Islet precursor cell (in vitro differentiated cells): ENCODE results near the gene AQP5.

Experiments
- DNase-seq: peaks from one replicate; pipeline ENCODE4 v3.0.0-alpha.2; 2018

Gene AQP5

DNA sequence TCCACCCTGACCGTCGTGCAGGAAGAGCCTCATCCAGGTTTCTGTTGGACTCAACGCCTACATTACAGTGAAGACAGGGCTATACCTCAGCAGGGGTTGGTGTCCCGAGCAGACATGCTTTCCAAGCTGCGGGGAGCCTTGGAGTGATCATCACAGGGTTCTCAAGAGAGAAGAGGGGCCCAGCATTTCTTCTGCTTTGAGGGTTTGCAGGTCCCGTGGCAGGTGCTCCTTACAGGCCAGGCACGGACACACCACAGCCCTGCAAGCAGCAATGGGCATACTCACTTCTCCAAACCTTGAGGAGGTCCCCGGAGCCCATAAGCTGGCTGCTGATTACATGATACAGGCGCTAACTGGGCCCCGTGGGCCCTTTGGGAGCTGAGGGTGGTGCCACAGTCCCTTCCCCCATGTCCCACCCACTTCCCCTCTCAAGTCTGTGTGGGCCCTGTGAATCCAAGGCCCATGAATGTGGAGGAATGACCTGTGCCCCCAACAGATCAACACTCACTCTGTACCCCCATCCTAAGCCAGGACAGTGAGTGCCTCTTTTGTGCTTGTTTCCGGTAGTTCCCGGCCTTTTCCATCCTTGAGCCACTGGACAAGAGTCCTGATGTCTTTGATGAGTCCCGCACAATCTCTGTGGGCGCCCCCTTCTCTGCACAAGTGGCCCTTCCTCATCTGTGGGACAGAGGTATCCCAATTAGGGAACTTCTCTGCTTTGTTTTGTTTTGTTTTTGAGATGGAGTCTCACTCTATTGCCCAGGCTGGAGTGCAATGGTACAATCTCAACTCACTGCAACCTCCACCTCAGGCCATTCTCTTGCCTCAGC lies 10.0 kb upstream of the AQP5 start:
- no peak for DNase-seq

DNA sequence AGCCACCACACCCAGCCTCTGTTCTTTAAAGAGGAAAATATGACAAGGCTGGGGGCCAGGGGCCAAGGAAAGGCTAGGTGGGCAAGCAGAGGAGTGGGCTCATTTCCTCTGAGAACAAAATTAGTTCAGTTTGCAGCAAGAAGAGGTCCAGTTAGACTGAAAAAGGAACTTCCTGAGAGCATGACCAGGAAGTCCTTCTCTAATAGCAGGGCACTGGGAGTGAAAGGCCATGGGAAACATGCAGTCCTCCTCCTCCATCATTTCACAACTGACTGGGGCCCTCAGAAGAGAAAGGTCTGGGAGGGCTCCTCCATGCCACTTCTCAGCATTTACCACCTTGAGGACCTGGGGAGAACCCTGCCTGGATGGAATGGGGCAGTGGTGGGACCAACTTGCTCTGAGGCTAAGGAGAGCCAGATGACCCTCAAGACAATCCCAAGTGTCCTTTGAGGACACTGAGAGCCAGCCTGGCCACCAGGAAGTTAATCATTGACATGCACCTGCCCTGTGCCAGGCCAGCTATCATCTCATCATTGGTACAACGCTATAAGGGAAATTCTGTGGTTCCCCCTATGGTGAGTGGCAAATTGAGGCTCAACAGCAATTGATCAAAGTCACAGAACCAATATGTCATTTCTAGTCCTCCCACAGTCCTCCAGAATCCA lies 9.1 kb upstream of the AQP5 start:
- no peak for DNase-seq

DNA sequence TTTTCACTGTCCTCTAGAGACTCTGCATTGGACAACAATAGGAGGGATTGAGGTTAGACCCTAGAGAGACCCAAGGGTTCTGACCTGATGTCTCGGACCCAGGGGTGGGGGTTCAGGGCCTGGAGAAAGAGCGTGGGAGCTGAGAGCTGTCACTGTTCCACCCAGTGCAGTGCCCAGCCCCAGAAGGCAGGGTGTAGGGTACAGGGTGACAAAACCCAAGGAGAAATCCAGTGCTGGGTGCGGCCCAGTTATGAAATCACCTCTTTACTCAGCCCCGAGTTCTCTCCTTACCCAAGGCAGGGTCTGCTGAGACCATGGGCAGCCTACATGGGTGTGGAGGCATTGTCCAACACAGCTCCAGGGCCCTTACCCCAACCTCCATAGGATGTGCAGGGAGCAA lies 8.5 kb upstream of the AQP5 start:
- DNase-seq = no peak

DNA sequence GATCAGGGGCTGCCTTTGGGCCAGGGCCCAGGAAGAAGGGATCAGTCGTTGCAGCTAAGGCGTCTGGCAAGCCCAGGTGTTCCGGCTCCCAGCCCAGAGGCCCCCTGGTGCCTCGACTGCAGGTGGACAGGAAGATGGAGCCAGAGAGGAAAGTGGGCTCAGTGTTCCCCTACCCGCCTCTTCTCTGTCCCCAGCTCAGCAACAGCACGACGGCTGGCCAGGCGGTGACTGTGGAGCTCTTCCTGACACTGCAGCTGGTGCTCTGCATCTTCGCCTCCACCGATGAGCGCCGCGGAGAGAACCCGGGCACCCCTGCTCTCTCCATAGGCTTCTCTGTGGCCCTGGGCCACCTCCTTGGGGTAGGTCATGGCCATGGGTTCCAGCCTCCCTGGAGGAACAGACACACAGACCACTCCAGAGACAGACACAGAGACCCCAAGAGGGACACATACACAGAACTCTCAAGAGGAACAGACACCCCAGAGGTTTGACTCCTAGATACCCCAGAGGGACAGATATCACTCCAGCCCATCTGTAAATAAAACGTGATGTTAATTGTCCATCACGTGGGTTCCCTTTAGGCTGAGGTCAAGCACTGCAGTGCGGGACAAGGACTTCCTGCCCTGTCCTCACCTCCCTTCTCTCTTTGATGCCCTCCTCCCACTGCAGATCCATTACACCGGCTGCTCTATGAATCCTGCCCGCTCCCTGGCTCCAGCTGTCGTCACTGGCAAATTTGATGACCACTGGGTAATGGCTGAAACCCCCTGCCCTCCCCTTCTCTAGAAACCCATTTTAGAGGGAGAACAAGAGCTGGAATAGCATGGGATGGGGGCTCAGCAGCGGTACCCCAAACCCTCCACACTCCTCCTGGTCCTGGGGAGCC lies 7.5 kb upstream of the AQP5 start:
- no peak for DNase-seq

DNA sequence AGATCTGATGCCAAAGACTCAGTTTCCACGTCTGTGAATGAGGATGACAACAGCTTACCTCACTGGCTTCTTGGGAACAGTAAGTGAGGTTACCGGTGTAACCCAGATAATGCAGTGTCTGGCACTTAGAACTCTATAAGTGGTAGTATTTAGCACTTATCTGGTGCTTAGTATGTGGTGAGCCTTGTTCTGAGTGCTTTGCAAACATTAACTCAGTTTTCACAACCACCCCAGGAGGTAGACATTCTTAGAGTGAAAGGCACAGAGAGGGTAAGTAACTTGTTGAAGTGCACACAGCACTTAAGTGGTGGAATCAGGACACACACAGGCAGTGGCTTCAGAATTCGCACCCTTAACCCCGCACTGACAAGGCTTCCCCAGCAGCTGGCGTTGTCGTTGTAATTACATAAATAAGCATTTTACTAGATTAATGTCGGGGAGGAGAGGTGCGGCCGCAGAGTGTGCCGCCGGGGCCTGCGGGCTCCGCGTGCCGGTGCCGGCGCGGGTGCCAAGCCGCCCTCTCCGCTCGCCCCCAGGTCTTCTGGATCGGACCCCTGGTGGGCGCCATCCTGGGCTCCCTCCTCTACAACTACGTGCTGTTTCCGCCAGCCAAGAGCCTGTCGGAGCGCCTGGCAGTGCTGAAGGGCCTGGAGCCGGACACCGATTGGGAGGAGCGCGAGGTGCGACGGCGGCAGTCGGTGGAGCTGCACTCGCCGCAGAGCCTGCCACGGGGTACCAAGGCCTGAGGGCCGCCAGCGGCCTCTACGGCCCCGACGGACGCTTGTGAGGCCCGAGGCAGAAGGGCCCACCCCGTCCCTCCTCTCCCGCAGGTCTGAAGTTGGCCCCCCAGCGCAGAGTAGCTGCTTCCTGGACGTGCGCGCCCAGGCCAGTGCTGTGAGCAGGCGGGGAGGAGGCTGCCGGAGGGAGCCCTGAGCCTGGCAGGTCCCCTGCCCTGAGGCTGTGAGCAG lies 6.5 kb upstream of the AQP5 start:
- DNase-seq = no peak

DNA sequence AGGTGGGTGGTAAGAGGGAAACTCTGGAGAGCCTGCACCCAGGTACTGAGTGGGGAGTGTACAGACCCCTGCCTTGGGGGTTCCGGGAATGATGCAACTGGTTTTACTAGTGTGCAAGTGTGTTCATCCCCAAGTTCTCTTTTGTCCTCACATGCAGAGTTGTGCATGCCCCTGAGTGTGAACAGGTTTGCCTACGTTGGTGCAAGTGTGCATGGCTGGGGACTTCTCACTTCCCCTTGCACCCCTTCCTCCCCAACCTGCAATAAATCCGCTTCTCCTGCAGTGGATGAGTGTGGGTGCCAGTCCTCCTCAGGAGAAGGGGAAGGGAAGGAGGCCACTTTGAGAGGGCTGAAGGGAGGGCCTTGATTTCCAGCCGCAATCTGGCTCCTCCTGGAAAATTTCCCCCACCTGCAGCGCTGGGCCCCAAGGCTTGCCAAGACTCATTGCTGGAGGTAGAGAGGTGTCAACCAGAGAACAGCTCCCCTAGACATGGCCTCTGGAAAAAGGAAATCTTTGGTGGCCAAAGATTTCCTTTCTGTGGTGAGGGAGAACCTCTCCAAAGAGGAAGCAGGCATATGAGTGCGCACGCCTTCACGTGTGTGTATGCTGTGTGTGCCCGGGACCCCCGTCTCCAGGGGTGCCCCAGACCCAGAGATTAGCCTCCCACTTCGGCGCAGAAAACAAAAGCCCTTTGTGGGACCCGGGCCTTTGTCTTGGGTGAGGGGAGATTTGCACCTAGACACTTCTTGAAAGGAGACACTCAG lies 5.6 kb upstream of the AQP5 start:
- no peak for DNase-seq

DNA sequence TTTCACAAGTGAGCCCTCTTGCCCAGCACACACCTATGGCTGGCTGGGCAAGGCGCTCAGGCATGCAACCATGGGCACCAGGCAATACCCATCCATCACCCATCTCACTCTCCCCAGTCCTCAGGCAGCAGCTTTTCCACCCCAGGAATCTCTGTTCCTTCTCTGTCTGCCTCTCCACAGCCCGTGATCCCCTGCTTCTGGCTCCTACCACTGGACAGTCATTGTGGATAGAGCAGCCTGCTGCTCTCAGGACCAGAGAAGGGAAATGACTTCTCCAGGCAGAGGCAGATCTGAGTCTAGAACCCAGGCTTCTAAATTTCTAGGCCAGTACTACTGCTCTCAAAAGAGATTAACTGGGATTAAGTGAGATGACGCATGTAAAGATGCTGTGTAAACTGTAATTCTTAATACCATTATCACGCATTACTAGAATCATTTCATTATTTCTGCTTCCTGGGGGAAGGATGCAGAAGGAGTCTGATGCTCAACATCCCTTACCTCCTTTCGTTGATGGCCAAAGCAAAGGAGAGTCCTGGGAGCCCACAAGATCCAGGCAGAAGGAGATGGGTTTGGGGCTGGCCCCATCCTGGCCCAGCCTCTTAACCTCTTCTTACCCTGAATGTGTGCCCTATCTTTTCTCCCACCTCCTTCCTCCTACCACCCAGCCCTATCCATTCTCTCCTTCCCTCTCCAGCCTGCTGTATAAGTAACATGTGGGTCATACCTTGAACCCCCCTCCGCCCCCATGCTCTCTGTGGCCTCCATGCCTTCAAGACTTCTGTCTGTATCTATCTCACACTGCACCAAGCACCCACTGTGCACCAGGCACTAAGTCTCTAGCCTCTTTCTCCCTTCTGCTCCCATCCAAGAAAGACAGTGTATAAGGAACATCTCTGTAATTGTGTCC lies 4.8 kb upstream of the AQP5 start:
- DNase-seq = no peak

DNA sequence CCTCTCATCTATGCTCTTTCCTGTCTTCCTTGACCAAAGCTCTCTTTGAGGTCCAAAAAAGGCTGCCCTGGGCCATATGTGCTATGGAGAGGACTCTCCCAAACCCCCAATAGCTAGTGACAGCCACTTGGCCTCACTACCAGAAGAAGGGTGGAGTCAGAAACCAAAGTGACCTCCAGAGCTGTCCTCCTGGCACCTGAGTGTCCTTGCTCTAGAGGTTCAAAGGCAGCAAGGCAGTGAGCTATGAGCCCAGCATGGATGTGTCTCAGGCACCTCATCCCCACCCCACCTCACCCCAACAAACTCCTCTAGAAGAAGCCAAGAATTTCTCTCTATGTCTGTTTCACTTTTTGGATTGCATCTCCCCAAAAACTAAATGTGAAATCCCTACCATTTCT lies 4.1 kb upstream of the AQP5 start:
- no peak for DNase-seq

DNA sequence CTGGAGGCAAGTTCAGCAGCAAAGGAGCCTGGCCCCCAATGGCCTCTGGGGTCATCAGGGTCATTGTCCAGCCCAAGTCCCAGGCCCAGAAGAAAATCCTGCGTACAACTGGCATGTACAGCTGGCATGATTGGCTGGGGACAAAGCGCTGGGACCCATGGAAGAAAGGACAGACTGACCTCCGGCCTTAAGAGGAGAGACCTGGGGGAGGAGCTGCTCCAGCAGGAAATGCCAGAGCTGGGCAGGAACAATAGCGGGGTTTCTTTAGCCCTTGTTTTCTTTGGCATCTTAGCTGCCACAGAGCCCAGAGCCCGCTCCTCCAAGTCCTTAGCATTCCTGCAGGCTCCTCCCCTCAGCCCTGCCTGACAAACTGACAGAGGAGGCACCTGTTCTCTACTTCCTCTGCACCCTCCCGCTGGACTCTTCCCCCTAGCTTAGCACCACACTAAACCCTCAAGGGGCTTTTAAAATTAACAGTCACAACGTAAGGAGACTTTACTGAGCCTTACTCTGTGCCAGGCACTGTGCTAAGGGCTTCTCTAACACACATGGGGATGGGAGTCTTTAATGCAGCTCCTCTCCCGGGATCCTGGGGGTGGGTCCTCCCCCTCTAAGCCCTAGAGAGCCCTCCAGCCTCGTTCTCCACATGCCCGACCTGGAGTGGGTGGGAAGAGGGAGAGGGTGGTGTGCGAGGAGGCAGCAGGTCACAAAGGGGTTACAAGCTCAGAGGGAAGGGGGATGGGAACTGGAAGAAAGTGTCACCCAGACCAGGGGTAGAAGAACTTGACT lies 1.8 kb upstream of the AQP5 start:
- DNase-seq = no peak

DNA sequence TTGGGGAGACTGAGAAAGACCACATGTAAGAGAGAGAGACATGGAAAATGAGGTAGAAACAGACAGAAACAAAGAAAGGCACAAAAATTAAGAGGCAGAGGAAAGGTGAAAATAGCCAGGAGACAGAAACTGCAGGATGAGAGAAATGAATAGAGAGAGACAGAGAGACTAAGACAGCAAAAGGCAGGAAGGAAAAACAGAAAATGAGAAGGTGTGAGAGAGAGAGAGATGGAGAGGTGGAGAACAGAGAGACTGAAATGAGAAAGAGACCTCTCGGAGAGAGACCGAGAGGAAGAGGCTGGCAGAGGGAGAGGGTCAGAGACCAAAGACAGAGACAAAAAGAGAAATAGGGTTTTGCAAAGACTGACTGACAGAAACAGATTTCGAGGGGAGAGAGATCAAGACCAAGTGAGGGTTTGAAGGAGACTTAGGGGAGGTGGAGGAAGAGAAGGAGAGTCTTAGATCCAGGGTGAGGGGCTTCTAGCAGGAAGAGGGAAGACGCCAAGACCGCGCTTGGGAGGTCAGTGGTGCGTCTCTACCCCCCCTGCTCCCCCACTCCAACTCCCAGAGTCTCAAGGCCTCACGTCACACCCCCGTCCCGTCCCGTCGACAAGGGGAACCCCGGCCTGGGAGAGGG lies 1.1 kb upstream of the AQP5 start:
- no peak for DNase-seq

DNA sequence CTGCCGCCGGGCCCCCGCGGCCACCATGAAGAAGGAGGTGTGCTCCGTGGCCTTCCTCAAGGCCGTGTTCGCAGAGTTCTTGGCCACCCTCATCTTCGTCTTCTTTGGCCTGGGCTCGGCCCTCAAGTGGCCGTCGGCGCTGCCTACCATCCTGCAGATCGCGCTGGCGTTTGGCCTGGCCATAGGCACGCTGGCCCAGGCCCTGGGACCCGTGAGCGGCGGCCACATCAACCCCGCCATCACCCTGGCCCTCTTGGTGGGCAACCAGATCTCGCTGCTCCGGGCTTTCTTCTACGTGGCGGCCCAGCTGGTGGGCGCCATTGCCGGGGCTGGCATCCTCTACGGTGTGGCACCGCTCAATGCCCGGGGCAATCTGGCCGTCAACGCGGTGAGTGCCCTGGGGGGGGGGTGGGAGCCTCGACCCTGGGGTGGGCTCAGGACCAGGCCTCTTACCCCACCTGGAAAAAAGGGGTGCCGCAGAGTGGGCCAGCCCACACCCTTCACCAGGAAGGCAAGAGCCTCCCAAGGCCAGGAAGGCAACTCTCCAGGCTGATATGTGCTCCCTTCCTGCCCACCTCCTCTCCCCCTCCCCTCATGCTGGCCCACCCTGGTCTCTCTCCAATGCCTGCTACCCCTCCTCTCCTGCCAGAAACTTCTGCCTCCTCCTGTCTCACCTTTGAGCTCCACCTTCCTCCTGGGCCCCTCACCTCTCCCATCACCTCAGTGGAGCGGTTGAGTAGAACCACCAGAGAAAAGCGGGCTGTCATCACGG lies 507 bp downstream of the AQP5 start:
- DNase-seq = no peak

DNA sequence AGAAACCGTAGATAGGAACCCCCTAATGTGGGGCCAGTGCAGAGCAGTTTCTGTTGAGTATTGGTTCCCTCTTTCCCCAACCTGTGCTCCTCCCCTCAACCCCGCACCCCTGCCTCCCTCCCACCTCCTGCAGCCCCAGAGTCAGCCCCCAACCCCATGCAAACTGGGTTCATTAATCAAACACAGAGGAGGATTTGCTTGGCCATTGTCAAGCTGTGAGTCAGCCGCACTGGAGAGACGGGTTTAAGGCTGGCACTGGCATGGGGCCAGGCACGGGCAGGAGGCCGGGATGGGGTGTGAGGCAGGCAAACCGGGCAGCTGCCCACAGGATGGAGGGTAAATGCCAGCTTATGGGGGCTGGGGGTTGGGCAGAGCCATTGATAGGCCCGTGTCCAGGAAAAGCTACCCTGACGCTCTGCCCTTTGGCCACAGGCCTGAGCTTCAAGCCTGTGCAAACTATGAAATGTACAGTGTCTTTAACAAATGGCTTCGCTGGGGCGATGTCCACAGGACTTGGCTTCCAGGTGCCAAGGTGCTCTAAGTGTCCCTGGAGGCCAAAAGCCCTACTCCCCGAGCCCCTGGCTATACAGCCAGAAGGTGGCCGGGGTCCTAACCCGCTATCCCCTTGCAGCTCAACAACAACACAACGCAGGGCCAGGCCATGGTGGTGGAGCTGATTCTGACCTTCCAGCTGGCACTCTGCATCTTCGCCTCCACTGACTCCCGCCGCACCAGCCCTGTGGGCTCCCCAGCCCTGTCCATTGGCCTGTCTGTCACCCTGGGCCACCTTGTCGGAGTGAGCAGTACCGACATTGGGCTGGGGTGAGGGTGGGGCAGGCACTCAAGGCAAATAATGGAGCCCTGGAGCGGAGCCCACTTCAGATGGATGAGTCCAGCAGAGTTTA lies 1.4 kb downstream of the AQP5 start:
- no peak for DNase-seq

DNA sequence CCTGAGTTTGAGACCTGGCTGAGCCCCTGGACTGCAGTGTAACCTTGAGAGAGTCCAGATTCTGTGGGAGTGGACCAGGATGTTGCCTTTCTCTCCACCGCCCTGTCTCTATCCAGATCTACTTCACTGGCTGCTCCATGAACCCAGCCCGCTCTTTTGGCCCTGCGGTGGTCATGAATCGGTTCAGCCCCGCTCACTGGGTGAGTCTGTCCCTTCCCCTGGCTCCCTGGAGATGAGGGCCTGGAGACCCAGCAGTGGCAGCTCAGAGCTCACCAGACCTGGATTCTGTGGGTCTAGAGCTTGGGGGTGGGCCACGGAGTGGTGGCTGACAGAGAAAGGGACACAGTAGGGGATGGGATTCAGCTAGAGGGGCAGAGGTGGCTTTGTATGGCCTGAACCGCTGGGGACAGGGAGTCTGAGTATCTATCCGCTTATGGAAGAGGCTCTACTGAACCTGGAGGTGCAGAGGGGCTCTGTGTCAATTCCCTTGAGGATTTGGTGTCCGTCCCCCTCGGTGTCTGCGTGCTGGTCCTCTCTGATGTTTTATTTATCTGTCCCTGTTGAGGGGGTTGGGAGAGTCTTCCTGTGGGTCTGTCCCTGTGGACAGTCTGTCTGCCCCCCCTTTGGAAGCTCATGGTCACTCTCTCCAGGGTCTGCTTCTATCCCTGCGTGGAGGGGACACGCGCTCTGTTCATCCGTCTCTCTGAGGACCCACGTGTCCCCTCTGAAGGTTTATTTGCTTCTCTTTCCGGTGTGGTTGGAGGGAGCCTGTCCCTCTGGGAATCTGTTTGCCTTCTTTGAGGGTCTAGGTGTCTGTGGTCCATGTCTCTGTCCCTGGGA lies 2.5 kb downstream of the AQP5 start:
- no peak for DNase-seq

DNA sequence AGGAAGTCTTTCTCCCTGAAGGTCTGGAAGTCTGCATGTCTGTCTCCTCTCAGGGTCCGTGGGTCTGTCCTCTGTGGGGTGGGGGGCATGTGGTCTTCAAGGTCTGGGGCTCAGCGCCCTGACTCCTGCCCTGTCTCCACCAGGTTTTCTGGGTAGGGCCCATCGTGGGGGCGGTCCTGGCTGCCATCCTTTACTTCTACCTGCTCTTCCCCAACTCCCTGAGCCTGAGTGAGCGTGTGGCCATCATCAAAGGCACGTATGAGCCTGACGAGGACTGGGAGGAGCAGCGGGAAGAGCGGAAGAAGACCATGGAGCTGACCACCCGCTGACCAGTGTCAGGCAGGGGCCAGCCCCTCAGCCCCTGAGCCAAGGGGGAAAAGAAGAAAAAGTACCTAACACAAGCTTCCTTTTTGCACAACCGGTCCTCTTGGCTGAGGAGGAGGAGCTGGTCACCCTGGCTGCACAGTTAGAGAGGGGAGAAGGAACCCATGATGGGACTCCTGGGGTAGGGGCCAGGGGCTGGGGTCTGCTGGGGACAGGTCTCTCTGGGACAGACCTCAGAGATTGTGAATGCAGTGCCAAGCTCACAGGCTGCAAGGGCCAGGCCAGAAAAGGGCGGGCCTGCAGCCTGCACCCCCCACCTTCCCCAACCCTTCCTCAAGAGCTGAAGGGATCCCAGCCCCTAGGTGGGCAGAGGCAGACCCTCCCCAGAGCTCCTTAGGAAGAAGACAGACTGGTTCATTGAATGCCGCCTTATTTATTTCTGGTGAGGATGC lies 3.4 kb downstream of the AQP5 start:
- DNase-seq = no peak

DNA sequence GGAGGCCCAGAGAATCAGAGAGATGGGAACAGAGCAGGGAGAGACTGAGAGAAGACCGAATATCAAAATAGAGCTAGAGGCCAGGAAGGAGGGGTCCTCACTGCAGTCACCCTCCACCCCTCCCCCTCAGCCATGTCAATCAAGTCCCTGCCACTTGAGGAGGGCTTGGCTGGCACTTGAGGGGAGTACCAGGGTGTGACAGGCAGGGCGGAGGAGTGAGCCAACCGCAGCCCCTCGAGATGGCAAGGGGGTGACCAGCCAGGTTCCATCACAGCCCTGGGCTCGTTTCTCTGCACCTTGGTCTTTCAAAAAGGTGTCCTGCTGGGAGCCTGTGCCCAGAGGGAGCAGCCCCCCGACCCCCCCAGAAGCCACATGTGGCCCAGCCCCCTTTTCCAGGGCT lies 4.2 kb downstream of the AQP5 start:
- no peak for DNase-seq
